ENCODE measurements around the gene ESYT1. TPM values are rescaled to one million over a fixed set of nuclear protein-coding genes. Genes with fewer than 3 reads are reported as not detected.

The ESYT1 gene
- total and polyA plus RNA-seq, 9 donors = 62.3 to 139 (median 97.3) TPM

DNA sequence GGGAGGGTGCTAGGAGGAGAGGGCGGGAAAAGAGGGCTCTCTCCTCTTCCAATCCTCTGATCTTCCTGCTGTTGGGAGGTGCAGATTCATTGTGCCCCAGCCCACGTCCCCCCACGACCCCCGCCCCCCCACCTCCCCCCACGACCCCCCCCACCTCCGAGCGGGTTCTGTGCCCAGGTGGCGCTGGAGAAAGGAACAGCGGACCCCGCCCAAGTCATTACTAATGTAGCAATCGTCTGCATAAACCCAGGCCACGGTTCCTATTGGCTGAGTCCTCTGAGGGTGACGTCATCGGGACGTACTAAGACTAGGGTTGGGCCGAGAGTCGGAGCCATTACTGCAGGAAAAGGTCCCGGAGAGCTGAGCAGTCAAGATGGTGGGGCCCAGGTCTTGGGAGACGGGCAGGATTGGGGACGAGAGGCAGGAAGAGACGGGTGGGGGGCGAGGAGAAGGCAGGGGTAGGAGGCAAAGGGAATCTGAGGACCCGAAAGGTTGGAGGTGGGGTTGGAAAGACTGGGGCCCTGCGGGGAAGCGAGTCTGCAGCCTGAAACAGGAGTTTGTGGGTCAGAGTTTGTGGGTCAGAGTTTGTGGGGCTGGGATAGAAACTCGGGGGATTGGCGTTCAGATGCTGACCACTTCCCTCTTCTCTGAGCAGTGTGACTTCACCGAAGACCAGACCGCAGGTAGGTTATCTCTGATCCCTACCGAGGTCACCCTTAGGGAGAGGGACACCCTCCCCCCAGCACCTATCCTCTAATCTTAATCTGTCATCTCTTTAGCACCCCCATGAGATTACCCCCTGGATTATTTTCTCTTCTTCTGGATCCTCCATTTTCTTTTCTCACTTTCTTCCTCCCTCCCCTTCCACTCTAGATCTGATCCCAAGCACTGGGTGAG lies 30.2 kb downstream of the ESYT1 start, which contains the start of gene MYL6:
TSS of gene MYL6 (plus strand) at position 331 of the 897 bp plus-strand sequence. CDS start at position 374, 43 bp downstream.
- peaks cover 3% of the 10 kb centered on the region for H3K4me1 ChIP-seq (ENCODE audit: insufficient read depth)

DNA sequence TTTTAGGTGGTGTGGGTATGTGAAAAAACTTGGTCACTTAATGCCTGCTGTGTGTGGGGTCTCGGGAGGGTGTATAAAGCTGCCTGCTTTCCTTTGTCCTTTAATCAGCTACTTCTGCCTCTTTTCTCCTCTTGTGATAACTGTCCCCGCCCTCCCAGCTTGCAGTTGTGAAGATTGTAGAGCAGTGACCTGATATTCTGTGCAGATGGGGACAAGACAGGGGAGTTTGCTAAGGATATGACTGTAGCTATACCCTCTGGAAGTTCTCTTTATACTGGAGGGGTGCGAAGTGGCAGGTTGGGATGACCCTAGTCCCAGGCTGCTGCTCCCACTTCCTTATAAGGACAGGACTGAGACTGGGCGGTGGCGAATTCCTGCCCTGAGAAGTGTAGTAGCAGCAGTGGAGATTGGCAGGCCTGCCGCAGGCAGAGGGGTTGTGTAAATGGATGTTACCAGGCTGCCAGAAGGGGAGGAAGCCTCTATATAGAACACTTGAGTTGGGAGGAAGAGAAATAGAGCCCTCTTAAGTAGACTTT lies 30.9 kb downstream of the ESYT1 start:
- Histone ChIP-seq H3K4me3 (peak overlapping the region; percentile 97), H3K27me3 (no peaks in the 10 kb centered on the region), H3K27ac (peak overlapping the region; percentile 82 to 91), H3K36me3 (no peaks in the 10 kb centered on the region), H3K4me1 (ENCODE audit: insufficient read depth) (peaks cover 1% of the 10 kb centered on the region), H3K9me3 (no peaks in the 10 kb centered on the region)
- intact Hi-C loops (cut with DNase I) = loop anchor here in 2 of 4 donors (2.0 to 5.0 kb wide), 3 partner anchors 32 to 63 kb away; partner anchors contain the start of genes NABP2 (in 1 of the 2) and RNF41 (in 1 of the 2)
- TF ChIP-seq POLR2A (IDR thresholded peaks at IDR 0.05) (no peak), CTCF (IDR thresholded peaks at IDR 0.05) (no peak), EP300 (IDR thresholded peaks at IDR 0.05) (no peak)
- WGBS, 3 donors = 0 to 1% (median 0%) methylated on average over 6 of the region's 6 CpGs
- peak; percentile 57 to 77 (median 70) for DNase-seq

More for the DNA sequence above, 30.2 kb downstream of the ESYT1 start, which contains the start of gene MYL6:
- no peaks in the 10 kb centered on the region for H3K27me3 ChIP-seq
- peak; percentile 93 to 98 (median 97) for DNase-seq
- peak within 1 kb of the TSS; percentile 97 for H3K4me3 ChIP-seq
- no peaks in the 10 kb centered on the region for H3K9me3 ChIP-seq
- TF ChIP-seq POLR2A (IDR thresholded peaks at IDR 0.05) = peak; percentile 100
- no peak for TF ChIP-seq EP300 (IDR thresholded peaks at IDR 0.05)
- peak in 2 of 3 donors; percentile 4 to 9 for TF ChIP-seq CTCF (IDR thresholded peaks at IDR 0.05)
- WGBS, 3 donors = 0 to 1% (median 1%) methylated on average over 30 of the region's 30 CpGs
- no peaks in the 10 kb centered on the region for H3K36me3 ChIP-seq
- intact Hi-C loops (cut with DNase I) = loop anchor here in 2 of 4 donors (2.0 to 5.0 kb wide), 3 partner anchors 31 to 64 kb away; partner anchors contain the start of genes NABP2 (in 1 of the 2) and RNF41 (in 1 of the 2)
- H3K27ac ChIP-seq = peak within 1 kb of the TSS; percentile 82 to 91

GRCh38 chr12:56159482-56160192 lies 31.6 kb downstream of the ESYT1 start:
- 12 to 22% (median 13%) methylated on average over 8 of the region's 8 CpGs for WGBS, 3 donors
- Histone ChIP-seq H3K36me3 (no peaks in the 10 kb centered on the region), H3K27me3 (no peaks in the 10 kb centered on the region), H3K4me3 (peak overlapping the region; percentile 97), H3K4me1 (ENCODE audit: insufficient read depth) (peaks cover 1% of the 10 kb centered on the region), H3K27ac (peak overlapping the region; percentile 82 to 91), H3K9me3 (no peaks in the 10 kb centered on the region)
- TF ChIP-seq EP300 (IDR thresholded peaks at IDR 0.05) = no peak
- no peak for TF ChIP-seq POLR2A (IDR thresholded peaks at IDR 0.05)
- TF ChIP-seq CTCF (IDR thresholded peaks at IDR 0.05) = no peak
- DNase-seq = peak in 1 of 5 donors; percentile 33
- intact Hi-C loops (cut with DNase I) = loop anchor here in 3 of 4 donors (2.0 to 5.0 kb wide), 5 partner anchors 31 to 63 kb away; partner anchors contain the start of genes RNF41 (in 2 of the 3) and NABP2 (in 1 of the 3)

All from ovary (tissue), 9 donors.